GM19023 (cell line): Measurements from ENCODE around the gene IL32.

Experiments
- ATAC-seq: cut with Tn5 transposase; IDR thresholded peaks from one replicate; pipeline ENCODE4 v1.9.1; 2021; ENCODE audit warnings: mild to moderate bottlenecking, moderate library complexity; ENCODE audit not compliant: unreplicated experiment

Gene IL32

GRCh38 chr16:3027983-3028715 is 37.3 kb upstream of the IL32 start:
- no peak for ATAC-seq

GRCh38 chr16:3028716-3029319 is 36.6 kb upstream of the IL32 start:
- no peak for ATAC-seq

GRCh38 chr16:3029491-3030221 is 35.8 kb upstream of the IL32 start:
- no peak for ATAC-seq

- no peak for ATAC-seq
Observed at GRCh38 chr16:3030222-3031212, 34.9 kb upstream of the IL32 start.

- ATAC-seq, result no peak
Observed at GRCh38 chr16:3032624-3033023, 32.8 kb upstream of the IL32 start.

GRCh38 chr16:3035289-3035971 is 30.0 kb upstream of the IL32 start:
- ATAC-seq, result no peak

- ATAC-seq, result no peak
Observed at GRCh38 chr16:3035972-3036725, 29.3 kb upstream of the IL32 start.

- no peak for ATAC-seq
Observed at GRCh38 chr16:3036726-3037315, 28.6 kb upstream of the IL32 start, which contains the start of gene BICDL2. Gene BICDL2, minus strand, starts transcription at chr16:3036944. Its CDS starts 1,448 bp downstream, at chr16:3035496.

GRCh38 chr16:3038256-3038655 is 27.2 kb upstream of the IL32 start:
- no peak for ATAC-seq

GRCh38 chr16:3038896-3039295 is 26.5 kb upstream of the IL32 start:
- ATAC-seq, result no peak

- no peak for ATAC-seq
Observed at GRCh38 chr16:3042376-3042775, 23.1 kb upstream of the IL32 start.

GRCh38 chr16:3044708-3045107 is 20.7 kb upstream of the IL32 start:
- no peak for ATAC-seq

GRCh38 chr16:3045758-3046640 is 19.4 kb upstream of the IL32 start, which contains the start of gene MMP25:
Gene MMP25, plus strand, starts transcription at chr16:3046561. Its CDS starts 357 bp downstream, at chr16:3046918.
- ATAC-seq, result no peak

GRCh38 chr16:3046641-3047386 is 18.6 kb upstream of the IL32 start:
- ATAC-seq, result no peak

- no peak for ATAC-seq
Observed at GRCh38 chr16:3047387-3047720, 18.1 kb upstream of the IL32 start.

- ATAC-seq, result no peak
Observed at GRCh38 chr16:3049921-3050481, 15.4 kb upstream of the IL32 start.

GRCh38 chr16:3050487-3050886 is 15.0 kb upstream of the IL32 start:
- ATAC-seq, result no peak
